Chondrocyte (in vitro differentiated cells): Measurements from ENCODE around the gene NUP50. TPM values are rescaled to one million over a fixed set of nuclear protein-coding genes. Genes with fewer than 3 reads are reported as not detected.

Source experiments
- DNase-seq: peaks from one replicate; pipeline ENCODE4 v3.0.0; 2021; ENCODE audit warnings: mixed read lengths, low spot score
- H3K27ac Mint-ChIP-seq: one replicate; pipeline ENCODE4 v1.8.0; 2021; ENCODE audit warnings: mild to moderate bottlenecking, moderate library complexity, mixed read lengths; ENCODE audit not compliant: unreplicated experiment
- H3K27me3 Mint-ChIP-seq: 2 replicates; pipeline ENCODE4 v1.8.0; 2021; ENCODE audit warnings: low read depth, mixed read lengths
- H3K36me3 Mint-ChIP-seq: 2 replicates; pipeline ENCODE4 v1.8.0; 2021; ENCODE audit warnings: low read depth, mixed read lengths
- H3K4me1 Mint-ChIP-seq: 2 replicates; pipeline ENCODE4 v1.8.0; 2021; ENCODE audit warnings: low read depth, mild to moderate bottlenecking, mixed read lengths
- H3K4me3 Mint-ChIP-seq: one replicate; pipeline ENCODE4 v1.8.0; 2021; ENCODE audit warnings: mild to moderate bottlenecking, moderate library complexity, mixed read lengths; ENCODE audit not compliant: unreplicated experiment
- H3K9me3 Mint-ChIP-seq: 2 replicates; pipeline ENCODE4 v1.8.0; 2021; ENCODE audit warnings: low read depth, mixed read lengths
- total RNA-seq: library from RNA; stranded (reverse); gene quantifications from 3 replicates; pipeline ENCODE4 v1.2.1, GENCODE V29; 2021
- TF ChIP-seq, protein P1 (sequence below): fragments of 200-600 bp; sonication (generic); IDR thresholded peaks from 2 replicates; pipeline ENCODE4 v1.5.0; 2021; ENCODE audit warnings: antibody characterized with exemption, mild to moderate bottlenecking, moderate library complexity

NUP50 gene
- total RNA-seq, 1 donor from 2014 or later, result 44.1 TPM

DNA sequence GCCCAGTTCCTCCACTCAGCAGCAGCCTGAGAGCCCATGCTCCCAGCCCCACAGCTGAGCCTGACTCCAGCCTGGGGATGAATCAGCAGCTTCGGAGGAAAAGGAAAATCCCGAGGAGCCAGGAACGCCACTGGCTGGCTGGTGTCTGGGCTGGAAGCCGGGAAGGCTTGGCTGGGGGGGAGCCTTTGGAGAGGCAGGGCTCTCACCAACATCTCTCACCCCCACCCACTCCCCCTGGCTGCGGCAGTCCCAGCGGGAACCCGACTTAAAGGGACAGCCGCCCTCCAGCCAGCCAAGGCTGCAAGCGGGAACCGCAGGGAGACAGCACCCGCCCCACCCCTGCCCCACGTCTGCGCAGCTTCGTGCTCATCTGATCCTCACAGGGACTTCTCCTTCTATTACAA, 48.6 kb downstream of the NUP50 start:
- H3K4me1 Mint-ChIP-seq, result peaks cover 69% of the 10 kb centered on the region
- no peaks in the 10 kb centered on the region for H3K9me3 Mint-ChIP-seq
- DNase-seq, result peak; percentile 96
- no peaks in the 10 kb centered on the region for H3K27me3 Mint-ChIP-seq
- H3K36me3 Mint-ChIP-seq, result peaks cover 6% of the 10 kb centered on the region
- TF ChIP-seq, protein P1, sequence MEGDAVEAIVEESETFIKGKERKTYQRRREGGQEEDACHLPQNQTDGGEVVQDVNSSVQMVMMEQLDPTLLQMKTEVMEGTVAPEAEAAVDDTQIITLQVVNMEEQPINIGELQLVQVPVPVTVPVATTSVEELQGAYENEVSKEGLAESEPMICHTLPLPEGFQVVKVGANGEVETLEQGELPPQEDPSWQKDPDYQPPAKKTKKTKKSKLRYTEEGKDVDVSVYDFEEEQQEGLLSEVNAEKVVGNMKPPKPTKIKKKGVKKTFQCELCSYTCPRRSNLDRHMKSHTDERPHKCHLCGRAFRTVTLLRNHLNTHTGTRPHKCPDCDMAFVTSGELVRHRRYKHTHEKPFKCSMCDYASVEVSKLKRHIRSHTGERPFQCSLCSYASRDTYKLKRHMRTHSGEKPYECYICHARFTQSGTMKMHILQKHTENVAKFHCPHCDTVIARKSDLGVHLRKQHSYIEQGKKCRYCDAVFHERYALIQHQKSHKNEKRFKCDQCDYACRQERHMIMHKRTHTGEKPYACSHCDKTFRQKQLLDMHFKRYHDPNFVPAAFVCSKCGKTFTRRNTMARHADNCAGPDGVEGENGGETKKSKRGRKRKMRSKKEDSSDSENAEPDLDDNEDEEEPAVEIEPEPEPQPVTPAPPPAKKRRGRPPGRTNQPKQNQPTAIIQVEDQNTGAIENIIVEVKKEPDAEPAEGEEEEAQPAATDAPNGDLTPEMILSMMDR, result peak; percentile 37
- H3K27ac Mint-ChIP-seq, result peak overlapping the region; percentile 96
- peak overlapping the region; percentile 70 for H3K4me3 Mint-ChIP-seq

DNA sequence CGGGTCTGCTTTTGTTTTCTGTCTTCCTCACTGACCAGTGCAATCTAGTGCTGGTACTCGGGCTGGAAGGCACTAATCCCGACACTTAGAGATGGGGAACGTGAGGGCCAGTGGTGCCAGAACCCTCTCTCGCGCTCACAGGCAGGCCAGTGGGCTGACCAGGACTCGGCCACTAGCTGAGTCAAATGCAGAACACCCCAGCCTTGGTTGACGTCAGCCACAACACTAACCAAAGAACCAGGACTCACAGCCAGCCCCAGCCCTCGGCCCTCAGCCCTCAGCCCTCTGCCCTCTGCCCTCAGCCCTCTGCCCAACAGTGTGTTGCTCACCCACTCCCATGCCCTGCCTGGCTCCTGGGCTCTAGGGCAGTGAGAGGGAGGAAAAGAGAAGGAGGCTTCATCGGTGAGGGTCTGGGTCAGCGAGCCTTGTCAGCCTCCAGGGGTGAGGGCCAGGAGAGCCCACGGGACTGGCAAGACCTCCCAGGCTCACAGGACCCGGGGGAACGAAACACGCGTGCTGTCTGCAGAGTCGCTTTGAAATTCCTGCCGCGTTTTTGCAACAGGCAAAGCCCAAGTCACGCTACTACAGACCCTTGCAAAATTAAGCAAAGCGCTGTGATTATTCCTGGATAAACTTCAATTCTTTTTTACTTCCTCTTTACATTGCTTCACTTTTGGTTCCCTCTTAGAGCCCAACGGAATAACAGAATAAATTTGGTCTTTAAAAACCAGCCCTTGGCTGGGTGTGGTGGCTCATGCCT, 49.4 kb downstream of the NUP50 start:
- Mint-ChIP-seq H3K27ac (peak overlapping the region; percentile 96), H3K27me3 (no peaks in the 10 kb centered on the region), H3K9me3 (no peaks in the 10 kb centered on the region), H3K4me1 (peaks cover 64% of the 10 kb centered on the region), H3K4me3 (peak overlapping the region; percentile 70), H3K36me3 (peaks cover 3% of the 10 kb centered on the region)
- TF ChIP-seq, protein P1, result no peak
- peak; percentile 72 for DNase-seq

DNA sequence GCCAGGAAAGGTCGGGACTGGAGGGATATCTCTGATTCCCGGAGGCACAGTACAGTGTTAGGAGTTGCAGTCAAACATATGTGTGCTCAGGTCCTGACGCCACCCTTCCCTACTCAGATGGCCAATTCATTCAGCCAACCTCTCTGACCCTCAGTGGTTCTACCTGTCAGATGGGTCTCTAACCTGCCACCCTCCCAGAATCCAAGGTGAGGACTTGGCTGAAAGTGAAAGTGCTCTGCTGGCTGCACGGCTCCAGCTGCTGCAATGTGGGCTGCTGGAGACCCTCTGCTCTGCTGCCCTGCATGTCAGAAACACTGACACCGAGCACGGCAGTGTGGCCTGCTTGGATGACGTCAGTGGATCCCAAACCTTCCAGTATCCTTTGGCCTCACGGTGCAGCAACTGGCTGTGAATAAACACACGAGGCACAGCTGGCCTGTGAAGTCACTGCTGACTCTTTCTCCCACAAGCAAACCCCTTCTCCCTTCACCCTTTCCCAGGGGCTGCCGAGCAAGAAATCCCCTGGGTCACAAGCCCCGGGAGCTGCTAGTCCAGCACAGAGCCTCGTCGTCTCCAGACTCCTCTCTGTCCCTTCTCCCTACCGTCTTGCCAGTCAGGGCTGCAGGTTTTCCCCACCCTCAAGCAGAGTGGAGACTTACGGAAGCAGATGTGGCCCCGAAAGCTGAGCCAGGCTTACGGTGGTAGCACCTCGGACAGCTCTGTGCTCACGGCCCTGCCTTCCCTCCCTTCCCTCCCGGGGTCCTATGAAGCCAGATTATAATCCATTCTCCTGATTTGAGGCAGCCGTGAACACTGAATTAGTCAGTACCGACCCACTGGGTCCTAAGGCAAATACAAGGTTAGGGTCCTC, 52.6 kb downstream of the NUP50 start:
- peak overlapping the region; percentile 12 for H3K4me3 Mint-ChIP-seq
- no peak overlapping the region for H3K27ac Mint-ChIP-seq
- DNase-seq, result peak; percentile 70
- no peaks in the 10 kb centered on the region for H3K9me3 Mint-ChIP-seq
- H3K36me3 Mint-ChIP-seq, result no peaks in the 10 kb centered on the region
- peaks cover 48% of the 10 kb centered on the region for H3K4me1 Mint-ChIP-seq
- no peaks in the 10 kb centered on the region for H3K27me3 Mint-ChIP-seq
- TF ChIP-seq, protein P1, result no peak

DNA sequence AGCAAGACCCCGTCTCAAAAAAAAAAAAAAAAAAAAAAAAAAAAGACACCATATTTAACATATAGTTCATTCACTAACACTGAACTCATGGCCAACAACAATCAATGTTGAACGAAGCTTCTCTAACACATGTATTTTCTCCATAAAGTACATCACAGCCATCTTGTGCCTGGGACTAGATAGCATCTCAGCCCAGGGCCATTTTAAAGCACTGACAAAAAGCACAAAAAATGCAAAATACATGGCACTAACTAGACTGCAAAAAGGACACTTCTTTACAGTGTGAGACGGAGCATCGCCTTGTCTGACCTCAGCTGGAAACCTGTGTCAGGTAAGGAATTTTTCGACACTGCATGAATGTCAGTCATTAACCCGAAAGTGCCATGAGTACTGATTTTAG, 53.6 kb downstream of the NUP50 start:
- TF ChIP-seq, protein P1, result no peak
- Mint-ChIP-seq H3K36me3 (no peaks in the 10 kb centered on the region), H3K9me3 (no peaks in the 10 kb centered on the region), H3K27me3 (no peaks in the 10 kb centered on the region), H3K27ac (no peak overlapping the region), H3K4me3 (no peak overlapping the region), H3K4me1 (peaks cover 39% of the 10 kb centered on the region)
- DNase-seq, result no peak

DNA sequence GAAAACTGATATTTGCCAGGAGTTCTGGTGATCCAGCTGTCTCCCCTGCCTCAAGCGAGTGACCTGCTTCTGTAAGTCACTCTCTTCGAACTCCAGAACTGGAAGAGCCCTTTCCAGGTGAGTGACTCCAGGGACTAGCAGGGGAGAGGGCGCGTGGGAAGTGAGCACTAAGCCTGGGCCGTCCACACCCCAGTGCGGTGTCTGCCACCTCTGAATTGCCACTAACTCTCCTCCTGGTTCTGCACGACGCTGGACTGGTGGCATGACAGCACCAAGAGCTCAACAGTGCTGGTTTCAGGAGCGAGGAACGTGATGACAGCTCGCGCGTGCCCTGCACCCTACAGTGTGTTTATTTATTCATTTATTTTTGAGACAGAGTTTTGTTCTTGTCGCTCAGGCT, 54.1 kb downstream of the NUP50 start:
- TF ChIP-seq, protein P1, result no peak
- peak; percentile 72 for DNase-seq
- peaks cover 37% of the 10 kb centered on the region for H3K4me1 Mint-ChIP-seq
- no peaks in the 10 kb centered on the region for H3K27me3 Mint-ChIP-seq
- H3K27ac Mint-ChIP-seq, result no peak overlapping the region
- no peaks in the 10 kb centered on the region for H3K9me3 Mint-ChIP-seq
- no peaks in the 10 kb centered on the region for H3K36me3 Mint-ChIP-seq
- no peak overlapping the region for H3K4me3 Mint-ChIP-seq
